ENCODE data around the gene ZWILCH.
A peak's percentile ranks its signal among the peaks of the same experiment; 100 is the strongest.
"Not testable (repeated sequence)": the region's sequence is repeated elsewhere in the genome, so short reads cannot be mapped to it uniquely, and the experiment has no call there.

Gene ZWILCH

DNA sequence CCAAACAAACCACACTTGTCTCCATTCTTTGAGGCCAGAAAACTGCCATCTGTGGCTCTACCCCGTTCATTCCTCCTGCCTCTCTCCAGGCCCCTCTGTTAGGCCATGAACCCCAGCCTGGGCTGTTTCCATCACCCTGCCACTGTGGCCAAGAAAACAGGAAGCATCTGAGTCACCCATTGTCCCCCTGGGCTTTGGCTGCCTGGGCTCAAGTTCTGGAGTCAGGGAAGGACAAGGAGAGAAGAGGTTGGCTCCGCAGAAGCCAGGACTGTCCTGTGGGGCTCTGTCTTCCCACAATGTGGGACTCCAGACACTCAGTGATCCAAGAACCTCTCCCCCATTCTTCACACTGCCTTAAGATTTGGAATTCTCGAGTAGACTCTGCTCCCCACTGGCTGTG, 75.5 kb downstream of the ZWILCH start:
- DNase-seq (ENCODE audit: low read depth in 2 of 2) = no peak

DNA sequence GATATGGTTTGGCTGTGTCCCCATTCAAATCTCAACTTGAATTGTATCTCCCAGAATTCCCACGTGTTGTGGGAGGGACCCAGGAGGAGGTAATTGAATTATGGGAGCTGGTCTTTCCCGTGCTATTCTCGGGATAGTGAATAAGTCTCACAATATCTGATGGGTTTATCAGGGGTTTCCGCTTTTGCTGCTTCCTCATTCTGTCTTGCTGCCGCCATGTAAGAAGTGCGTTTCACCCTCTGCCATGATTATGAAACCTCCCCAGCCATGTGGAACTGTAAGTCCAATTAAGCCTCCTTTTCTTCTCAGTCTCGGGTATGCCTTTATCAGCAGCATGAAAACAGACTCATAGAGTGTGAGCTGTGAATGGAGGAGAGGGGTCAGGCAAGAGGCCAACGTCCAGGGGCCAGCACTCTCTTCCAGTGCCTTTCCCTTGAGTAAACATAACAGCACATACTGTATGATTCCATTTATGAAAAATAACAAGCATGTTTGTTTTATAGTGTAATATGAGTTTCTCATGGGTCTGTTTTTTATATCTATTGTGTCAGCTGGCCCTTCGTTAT, 76.9 kb downstream of the ZWILCH start:
- DNase-seq (ENCODE audit: low read depth in 2 of 2) = no peak

DNA sequence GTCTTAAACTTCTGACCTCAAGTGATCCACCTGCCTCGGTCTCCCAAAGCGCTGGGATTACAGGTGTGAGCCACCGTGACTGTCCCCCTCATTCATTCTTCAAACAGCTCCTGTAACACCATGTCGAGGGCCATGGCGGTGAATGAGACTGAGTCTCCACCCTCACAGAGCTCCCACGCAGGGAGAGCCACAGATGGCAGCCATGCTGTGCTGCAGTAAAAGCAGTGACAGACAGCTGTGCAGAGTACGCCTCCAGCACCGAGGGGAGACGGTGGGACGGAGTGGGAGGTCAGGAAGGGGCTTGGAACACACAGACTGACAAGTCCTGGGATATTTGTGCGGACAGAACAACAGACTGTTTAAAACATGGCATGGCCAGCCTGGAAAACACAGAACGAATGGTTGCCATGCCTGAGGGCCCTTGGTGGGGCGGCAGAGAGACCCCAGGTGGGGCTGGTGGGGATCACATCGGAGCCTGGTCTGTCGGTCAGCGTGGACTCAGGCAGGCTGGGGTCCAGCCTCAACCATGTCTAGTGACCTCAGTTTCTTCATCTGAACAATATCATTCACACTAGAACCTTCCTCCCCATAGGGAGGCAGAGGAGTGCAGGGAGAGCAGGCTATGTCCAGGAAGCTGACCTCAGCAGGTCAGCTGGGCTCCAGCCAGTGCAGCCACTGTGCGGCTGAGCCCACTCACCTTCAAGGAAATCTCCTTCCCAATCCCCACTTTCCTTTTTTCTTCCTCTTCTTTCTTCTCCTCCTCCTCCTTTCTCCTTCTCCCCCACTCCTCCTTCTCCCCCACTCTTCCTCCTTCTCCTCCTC, 81.2 kb downstream of the ZWILCH start:
- no peak for DNase-seq (ENCODE audit: low read depth in 2 of 2)

DNA sequence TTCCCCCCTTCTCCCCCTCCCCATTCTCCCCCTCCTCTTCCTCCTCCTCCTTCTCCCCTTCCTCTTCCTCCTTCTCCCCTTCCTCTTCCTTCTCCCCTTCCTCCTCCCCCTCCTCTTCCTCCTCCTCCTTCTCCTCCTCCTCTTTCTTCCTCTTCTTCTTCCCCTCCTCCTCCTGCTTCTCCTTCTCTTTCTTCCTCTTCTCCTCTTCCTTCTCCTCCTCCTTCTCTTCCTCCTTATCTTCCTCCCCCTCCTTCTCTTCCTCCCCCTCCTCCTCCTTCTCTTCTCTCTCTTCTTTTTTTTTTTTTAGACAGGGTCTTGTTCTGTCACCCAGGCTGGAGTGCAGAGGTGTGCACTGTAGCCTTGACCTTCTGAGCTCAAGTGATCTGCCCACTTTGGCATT, 81.9 kb downstream of the ZWILCH start:
- DNase-seq (ENCODE audit: low read depth in 2 of 2) = no peak

DNA sequence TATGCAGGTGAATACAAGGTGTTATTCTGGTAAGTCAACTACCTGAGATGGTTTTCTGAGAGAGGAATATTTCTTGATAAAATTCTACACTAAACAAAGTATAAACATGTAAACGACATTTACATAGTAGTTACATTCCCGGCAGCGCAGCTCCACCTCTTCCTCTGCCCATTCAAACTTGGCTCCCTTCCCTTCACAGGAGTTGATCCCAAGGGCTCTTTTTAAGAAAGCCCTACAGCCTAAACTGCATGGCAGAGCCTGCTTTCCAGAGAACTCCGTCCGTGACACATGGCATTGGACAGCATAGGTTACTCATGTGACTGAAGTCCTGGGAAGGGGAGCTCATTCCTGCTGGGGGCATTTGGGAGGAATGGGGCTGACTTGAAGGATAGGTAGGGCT, 82.6 kb downstream of the ZWILCH start:
- no peak for DNase-seq (ENCODE audit: low read depth in 2 of 2)

DNA sequence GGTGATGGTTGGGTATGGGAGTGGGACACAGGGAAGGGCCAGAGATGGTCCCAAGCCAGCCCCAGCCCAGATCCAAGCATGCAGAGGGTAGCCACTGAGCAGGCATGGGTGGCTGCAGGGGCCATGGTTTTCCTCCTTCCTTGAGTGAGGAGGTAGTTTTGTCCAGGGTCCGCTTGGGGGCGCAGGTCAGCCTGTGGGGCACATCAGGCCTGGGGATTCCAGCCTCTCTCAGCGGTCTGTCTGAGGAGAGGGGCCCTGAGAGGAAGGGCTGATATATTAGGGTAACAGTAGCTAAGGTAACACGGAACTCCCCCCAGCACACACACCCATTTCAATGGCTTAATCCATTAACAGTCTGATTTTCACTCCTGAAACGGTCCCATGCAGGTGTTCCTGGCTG, 83.4 kb downstream of the ZWILCH start:
- no peak for DNase-seq (ENCODE audit: low read depth in 2 of 2)

DNA sequence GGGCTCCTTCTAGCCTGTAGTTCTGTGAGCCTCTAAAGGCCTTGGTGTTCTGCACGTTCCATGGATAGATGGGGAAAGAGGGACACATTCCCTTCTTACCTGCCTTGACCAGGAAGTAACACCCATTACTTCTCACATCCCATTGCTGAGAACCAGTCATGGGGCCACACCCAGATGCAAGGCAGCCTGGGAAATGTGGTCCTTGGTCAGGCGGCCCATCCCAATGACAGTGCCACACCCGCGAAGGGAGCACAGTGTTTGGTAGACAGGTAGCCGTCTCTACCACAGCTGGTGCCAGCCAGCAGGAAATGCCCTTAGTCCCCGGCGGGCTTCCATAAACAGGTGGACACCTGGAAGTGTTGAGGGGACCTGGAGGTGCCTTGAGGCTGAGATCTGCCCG, 83.8 kb downstream of the ZWILCH start:
- DNase-seq (ENCODE audit: low read depth in 2 of 2) = no peak

- DNase-seq (ENCODE audit: low read depth in 2 of 2) = not testable (repeated sequence)
Observed at GRCh38 chr15:66589429-66589828, 84.3 kb downstream of the ZWILCH start.

GRCh38 chr15:66590435-66590834, 85.3 kb downstream of the ZWILCH start:
- DNase-seq (ENCODE audit: low read depth in 2 of 2) = no peak

DNA sequence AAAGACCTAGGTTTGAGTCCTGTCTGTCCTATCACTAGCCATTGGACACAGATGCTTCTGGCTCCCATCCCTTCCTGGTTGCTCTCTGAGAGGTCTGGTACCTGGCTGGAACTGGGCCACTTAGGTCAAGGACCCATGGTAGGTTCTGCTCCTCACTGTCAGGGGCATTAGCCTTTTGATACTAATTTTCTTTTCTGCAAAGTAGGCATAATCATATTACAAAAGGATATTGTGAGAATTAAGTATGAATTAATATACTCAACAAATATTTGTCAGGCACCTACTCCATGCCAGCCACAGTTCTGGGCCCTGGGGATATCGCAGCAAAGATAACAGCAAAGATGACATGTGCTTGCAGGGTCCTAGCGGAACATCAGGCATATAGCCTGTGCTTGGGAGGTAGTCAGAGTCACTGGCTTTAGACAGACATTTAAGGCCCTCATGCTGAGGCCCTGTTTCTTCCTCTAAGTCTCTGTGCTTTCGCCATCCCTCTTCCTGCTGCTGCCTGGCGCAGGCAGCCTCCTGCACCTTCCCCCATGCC, 86.3 kb downstream of the ZWILCH start:
- DNase-seq (ENCODE audit: low read depth in 2 of 2) = no peak

DNA sequence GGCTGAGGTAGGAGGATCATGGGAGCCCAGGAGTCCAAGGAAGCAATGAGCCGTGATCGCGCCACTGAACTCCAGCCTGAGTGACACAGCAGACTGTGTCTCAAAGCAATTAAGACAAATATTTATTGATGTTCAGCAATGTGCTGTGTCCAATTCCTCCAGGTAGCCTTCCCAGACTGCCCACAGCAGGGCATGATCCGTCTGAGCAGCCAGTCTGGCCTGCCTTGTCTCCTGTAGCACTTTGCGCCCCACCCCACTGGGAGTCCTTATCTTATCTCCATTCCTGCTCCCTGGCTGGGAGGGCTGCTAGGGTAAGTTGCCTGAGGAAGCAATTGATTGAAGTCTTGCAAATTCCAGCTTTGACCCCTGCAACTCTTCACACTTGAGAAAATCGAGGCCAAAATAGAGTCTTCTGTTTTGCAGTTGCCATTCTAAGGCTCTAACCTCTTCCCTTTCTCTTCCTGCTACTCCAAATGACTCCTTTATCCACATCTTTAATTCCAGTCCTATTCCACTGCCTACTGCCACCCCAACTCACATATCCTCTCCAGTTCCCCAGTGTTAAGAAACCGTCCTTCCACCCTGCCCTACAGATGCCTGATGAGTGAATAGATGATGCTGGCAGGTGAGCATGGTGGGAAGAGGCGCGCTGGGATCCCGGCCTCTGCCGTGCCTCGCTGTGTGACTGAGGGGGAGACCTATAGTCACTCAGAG, 87.5 kb downstream of the ZWILCH start:
- no peak for DNase-seq (ENCODE audit: low read depth in 2 of 2)

GRCh38 chr15:66593219-66593780, 88.2 kb downstream of the ZWILCH start:
- DNase-seq (ENCODE audit: low read depth in 2 of 2) = no peak

DNA sequence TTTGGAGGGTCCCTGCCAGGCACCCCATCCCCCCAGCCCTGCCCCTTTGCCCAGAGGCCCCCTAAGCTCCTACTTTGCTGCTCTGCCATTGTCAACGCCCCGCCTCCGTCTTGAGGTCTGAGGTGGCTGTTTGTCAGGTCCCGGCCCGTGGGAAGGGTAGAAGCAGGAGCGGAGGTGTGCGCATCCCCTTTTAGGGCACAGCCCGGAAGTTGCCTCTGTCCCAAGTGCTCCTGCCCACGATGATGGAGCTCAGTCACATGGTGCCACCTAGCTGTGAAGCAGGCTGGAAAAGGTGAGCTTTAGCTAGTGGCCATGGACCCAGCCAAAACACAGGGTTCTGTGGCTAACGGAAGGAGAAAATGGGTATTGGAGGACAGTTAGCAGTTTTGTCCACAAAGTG, 89.2 kb downstream of the ZWILCH start:
- DNase-seq (ENCODE audit: low read depth in 2 of 2) = no peak

GRCh38 chr15:66594836-66595235, 89.7 kb downstream of the ZWILCH start:
- no peak for DNase-seq (ENCODE audit: low read depth in 2 of 2)

DNA sequence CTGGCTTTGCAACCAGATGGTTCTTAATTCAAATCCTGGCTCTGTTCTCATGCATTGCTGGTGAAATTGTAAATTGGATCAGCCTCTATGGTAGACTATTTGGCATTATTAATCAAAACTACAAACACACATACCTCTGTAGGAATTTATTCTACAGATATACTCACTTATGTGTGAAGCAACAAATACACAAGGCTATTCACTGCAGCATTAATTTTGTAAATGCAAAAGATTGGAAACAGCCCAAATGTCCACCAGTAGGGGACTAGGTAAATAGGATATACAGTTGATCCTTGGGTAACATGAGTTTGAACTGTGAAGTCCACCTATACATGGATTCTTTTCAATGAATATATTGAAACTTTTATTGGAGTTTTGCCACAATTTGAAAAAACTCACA, 90.2 kb downstream of the ZWILCH start:
- no peak for DNase-seq (ENCODE audit: low read depth in 2 of 2)

GRCh38 chr15:66595931-66596545, 90.9 kb downstream of the ZWILCH start:
- DNase-seq (ENCODE audit: low read depth in 2 of 2) = peak; percentile 54 to 56

DNA sequence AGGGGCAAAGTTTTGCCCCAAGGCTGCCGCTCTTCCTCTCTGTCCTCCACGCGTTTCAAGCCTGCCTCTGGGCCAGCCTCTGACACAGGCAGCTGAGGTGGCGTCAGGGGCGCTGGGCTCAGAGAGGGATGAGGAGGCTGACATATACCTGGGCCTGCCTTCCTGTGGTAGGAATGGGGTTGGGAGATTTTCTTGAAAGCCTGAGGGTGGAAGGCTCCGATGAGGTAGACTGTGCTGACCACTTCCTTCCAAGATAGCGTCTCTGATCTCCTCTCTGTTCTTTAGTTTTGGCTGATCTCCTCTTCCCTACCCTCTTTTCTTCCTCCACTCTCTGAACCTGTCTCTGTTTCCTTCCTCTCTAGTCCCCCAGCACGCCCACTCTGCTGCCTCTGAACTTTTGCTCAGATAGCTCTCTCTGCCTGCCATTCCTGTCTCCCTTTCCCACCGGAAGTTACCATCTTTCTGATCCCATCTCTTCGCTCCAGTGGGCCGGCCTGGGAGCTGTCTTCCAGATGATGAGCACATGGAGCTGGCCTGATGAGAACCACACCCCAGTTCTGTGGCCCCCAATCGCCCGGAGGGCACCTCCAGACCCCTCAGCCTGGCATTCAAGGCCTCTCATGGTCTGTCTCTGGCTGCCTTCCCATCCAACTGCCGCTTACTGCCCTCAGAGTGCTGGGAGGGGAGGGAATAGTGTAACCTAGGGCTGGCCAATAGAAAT, 93.1 kb downstream of the ZWILCH start:
- DNase-seq (ENCODE audit: low read depth in 2 of 2) = no peak

Data from fibroblast of skin of left biceps (primary cell).